ENCODE data around the gene SPON1.

Gene SPON1

DNA sequence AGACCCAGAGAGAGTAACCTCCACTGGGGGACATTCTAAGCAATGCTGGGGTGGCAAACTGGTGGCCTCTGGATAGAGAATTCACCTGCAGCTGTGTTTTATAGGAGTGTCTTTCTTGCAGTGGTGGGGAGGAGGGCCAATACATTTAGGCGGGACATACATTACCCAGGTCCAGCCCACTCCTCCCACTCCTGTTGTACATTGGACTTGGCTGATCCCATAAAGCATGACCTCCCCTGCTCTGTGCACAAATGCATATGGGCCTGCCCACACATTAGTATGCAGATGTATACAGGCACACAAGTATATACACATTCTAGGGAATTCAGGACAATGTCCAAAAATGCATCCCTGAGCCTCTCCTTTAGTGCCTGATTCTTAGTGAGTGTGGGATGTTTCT lies 297.4 kb downstream of the SPON1 start:
- DNase-seq (ENCODE audit: low read depth) = no peak
- TF ChIP-seq, protein P1, sequence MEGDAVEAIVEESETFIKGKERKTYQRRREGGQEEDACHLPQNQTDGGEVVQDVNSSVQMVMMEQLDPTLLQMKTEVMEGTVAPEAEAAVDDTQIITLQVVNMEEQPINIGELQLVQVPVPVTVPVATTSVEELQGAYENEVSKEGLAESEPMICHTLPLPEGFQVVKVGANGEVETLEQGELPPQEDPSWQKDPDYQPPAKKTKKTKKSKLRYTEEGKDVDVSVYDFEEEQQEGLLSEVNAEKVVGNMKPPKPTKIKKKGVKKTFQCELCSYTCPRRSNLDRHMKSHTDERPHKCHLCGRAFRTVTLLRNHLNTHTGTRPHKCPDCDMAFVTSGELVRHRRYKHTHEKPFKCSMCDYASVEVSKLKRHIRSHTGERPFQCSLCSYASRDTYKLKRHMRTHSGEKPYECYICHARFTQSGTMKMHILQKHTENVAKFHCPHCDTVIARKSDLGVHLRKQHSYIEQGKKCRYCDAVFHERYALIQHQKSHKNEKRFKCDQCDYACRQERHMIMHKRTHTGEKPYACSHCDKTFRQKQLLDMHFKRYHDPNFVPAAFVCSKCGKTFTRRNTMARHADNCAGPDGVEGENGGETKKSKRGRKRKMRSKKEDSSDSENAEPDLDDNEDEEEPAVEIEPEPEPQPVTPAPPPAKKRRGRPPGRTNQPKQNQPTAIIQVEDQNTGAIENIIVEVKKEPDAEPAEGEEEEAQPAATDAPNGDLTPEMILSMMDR (IDR thresholded peaks at IDR 0.05; ENCODE audit: insufficient read depth, low read depth, low read length, missing control alignments) = no peak
- H3K4me3 ChIP-seq (ENCODE audit: low read depth, low read length) = no peak overlapping the region

DNA sequence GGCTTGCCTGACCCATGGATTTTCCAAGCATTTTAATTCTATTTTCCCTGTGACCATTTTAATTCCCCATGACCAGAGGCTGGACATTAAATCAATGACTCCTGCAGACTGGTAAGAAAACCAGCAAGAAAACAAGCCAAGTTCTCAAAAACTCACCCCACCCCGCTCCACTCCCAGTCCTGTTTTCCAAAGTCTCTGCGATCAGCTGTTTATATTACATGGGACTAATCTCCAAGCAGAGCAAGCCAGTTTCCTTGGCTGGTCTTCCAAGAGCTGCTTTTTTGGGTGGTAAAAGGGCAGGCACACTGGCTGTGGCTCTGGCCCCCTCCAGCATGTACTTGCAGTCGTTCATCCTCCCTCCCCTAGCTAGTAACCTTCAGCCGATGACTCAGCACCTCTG lies 298.5 kb downstream of the SPON1 start:
- TF ChIP-seq, protein P1 (IDR thresholded peaks at IDR 0.05; ENCODE audit: insufficient read depth, low read depth, low read length, missing control alignments) = no peak

DNA sequence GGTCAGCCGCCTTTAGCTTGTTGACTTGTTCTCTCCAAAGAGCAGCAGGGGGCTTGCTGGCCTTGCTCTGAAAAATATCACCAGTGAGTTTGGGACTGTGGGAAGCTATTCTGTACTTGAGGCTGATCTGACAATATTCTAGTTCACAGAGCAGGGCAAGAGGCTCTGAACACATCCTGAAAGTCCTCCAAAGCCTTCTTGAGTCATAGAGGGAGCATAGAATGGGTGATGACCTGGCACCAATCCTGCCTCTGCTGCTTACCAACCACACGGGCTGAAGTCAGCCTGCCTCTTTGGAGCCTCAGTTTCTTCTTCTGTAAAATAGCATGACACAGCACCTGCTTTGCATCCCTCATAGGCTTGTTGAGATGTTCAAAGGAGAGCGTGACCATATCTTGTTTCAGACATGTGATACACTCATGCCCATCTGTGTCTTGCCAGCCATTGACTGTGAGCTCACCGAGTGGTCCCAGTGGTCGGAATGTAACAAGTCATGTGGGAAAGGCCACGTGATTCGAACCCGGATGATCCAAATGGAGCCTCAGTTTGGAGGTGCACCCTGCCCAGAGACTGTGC lies 299.8 kb downstream of the SPON1 start:
- TF ChIP-seq, protein P1 (IDR thresholded peaks at IDR 0.05; ENCODE audit: insufficient read depth, low read depth, low read length, missing control alignments) = no peak
- no peak overlapping the region for H3K4me3 ChIP-seq (ENCODE audit: low read depth, low read length)
- no peak for DNase-seq (ENCODE audit: low read depth)

More for the DNA sequence above, 298.5 kb downstream of the SPON1 start:
- no peak overlapping the region for H3K4me3 ChIP-seq (ENCODE audit: low read depth, low read length)
- DNase-seq (ENCODE audit: low read depth) = no peak

DNA sequence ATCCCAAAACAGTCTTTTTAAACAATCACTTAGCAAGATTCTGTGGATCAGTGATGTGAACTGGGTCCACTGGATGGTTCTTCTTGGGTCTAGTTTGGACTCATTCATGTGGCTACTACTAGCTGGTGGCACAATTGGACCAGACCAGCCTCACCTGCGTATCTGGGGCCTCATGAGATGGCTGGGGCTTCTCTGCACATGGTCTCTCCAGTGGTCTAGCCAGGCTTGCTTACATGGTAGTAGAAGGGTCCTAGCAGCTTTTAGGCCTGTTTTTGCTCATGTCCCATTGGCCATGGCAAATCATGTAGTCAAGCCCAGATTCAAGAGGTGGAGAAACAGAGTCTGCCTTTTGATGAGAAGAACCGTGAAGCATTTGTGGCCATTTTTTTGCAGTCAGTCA lies 302.4 kb downstream of the SPON1 start:
- TF ChIP-seq, protein P1 (IDR thresholded peaks at IDR 0.05; ENCODE audit: insufficient read depth, low read depth, low read length, missing control alignments) = no peak
- H3K4me3 ChIP-seq (ENCODE audit: low read depth, low read length) = no peak overlapping the region
- DNase-seq (ENCODE audit: low read depth) = no peak

DNA sequence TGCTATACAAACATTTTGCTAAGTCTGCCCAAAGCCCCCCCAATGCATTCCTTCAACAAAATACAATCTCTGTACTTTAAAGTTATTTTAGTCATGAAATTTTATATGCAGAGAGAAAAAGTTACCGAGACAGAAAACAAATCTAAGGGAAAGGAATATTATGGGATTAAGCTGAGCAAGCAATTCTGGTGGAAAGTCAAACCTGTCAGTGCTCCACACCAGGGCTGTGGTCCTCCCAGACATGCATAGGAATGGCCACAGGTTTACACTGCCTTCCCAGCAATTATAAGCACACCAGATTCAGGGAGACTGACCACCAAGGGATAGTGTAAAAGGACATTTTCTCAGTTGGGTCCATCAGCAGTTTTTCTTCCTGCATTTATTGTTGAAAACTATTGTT lies 304.1 kb downstream of the SPON1 start:
- no peak for DNase-seq (ENCODE audit: low read depth)
- TF ChIP-seq, protein P1 (IDR thresholded peaks at IDR 0.05; ENCODE audit: insufficient read depth, low read depth, low read length, missing control alignments) = no peak
- no peak overlapping the region for H3K4me3 ChIP-seq (ENCODE audit: low read depth, low read length)

DNA sequence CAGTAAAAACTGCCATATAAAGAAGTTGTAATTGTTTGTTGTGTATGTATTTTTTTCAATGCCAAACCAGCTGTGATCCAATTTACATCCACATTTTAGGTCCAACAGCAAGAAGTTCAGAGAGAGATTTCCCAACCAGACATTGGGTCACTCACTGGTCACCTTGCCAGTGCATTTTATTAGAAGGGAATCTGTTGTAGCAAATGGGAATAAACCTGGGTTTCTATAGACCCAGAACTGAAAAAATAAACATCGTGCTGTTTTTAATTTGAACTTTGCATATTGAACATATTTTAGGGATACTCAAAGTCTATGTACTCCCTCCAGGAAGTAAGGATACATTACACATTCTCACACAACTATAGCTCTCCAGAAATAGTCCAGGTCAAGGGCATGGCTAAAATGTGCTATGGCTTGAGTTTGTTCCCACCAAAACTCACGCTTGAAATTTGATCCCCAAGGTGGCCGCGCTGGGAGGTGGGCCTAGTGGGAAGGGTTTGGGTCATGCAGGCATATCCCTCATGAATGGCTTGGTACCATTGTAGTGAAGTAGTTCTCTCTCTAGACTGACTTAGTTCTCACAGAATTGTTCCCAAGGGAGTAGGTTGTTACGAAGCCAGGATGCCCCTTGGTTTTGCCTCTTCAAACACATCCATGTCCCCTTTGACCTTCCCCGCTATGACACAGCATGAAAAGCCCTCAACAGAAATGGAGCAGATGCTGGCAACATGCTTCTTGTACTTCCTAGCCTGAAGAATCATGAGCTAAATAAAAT lies 305.5 kb downstream of the SPON1 start:
- no peak for DNase-seq (ENCODE audit: low read depth)
- H3K4me3 ChIP-seq (ENCODE audit: low read depth, low read length) = no peak overlapping the region
- TF ChIP-seq, protein P1 (IDR thresholded peaks at IDR 0.05; ENCODE audit: insufficient read depth, low read depth, low read length, missing control alignments) = no peak

Measured in GM12865 (cell line).